Measurements from ENCODE around the gene CENPP.

CENPP gene

GRCh38 chr9:92377876-92378275, 52.1 kb downstream of the CENPP start:
- Histone ChIP-seq H3K9me2 (ENCODE audit: low read depth, low read length) (no peaks in the 10 kb centered on the region), H3K4me1 (ENCODE audit: insufficient read depth, low read length, severe bottlenecking) (no peaks in the 10 kb centered on the region), H3K9me3 (ENCODE audit: low read length) (no peaks in the 10 kb centered on the region), H4K20me1 (ENCODE audit: insufficient read depth, low read length) (no peaks in the 10 kb centered on the region), H3F3A (ENCODE audit: insufficient read depth, low read length) (no peaks in the 10 kb centered on the region), H3K27ac (ENCODE audit: low read depth, low read length, poor library complexity, severe bottlenecking) (no peak overlapping the region), H2AFZ (ENCODE audit: low read length) (no peak overlapping the region), H3K36me3 (ENCODE audit: insufficient read depth, low read length) (peaks cover 13% of the 10 kb centered on the region; the same call in 1 of the 2 replicates), H3K79me2 (ENCODE audit: insufficient read depth, low read length) (no peaks in the 10 kb centered on the region), H3K4me2 (ENCODE audit: low read length) (no peak overlapping the region), H3K4me3 (ENCODE audit: low read depth, low read length, poor library complexity, severe bottlenecking) (no peak overlapping the region), H3K27me3 (ENCODE audit: insufficient read depth, low read length) (no peaks in the 10 kb centered on the region), H3K9ac (ENCODE audit: low read length) (no peak overlapping the region)
- TF ChIP-seq, protein P1, sequence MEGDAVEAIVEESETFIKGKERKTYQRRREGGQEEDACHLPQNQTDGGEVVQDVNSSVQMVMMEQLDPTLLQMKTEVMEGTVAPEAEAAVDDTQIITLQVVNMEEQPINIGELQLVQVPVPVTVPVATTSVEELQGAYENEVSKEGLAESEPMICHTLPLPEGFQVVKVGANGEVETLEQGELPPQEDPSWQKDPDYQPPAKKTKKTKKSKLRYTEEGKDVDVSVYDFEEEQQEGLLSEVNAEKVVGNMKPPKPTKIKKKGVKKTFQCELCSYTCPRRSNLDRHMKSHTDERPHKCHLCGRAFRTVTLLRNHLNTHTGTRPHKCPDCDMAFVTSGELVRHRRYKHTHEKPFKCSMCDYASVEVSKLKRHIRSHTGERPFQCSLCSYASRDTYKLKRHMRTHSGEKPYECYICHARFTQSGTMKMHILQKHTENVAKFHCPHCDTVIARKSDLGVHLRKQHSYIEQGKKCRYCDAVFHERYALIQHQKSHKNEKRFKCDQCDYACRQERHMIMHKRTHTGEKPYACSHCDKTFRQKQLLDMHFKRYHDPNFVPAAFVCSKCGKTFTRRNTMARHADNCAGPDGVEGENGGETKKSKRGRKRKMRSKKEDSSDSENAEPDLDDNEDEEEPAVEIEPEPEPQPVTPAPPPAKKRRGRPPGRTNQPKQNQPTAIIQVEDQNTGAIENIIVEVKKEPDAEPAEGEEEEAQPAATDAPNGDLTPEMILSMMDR (IDR thresholded peaks at IDR 0.05; ENCODE audit: low read length), result no peak
- TF ChIP-seq EZH2 (IDR thresholded peaks at IDR 0.05; ENCODE audit: borderline replicate concordance, low read length), result no peak

- no peaks in the 10 kb centered on the region for H3K4me1 ChIP-seq (ENCODE audit: insufficient read depth, low read length, severe bottlenecking)
- H3K27me3 ChIP-seq (ENCODE audit: insufficient read depth, low read length), result no peaks in the 10 kb centered on the region
- no peaks in the 10 kb centered on the region for H4K20me1 ChIP-seq (ENCODE audit: insufficient read depth, low read length)
- H2AFZ ChIP-seq (ENCODE audit: low read length), result no peak overlapping the region
- TF ChIP-seq, protein P1 (IDR thresholded peaks at IDR 0.05; ENCODE audit: low read length), result no peak
- no peak for TF ChIP-seq EZH2 (IDR thresholded peaks at IDR 0.05; ENCODE audit: borderline replicate concordance, low read length)
- no peak overlapping the region for H3K4me2 ChIP-seq (ENCODE audit: low read length)
- H3K9ac ChIP-seq (ENCODE audit: low read length), result no peak overlapping the region
- no peak overlapping the region for H3K4me3 ChIP-seq (ENCODE audit: low read depth, low read length, poor library complexity, severe bottlenecking)
- H3K79me2 ChIP-seq (ENCODE audit: insufficient read depth, low read length), result no peaks in the 10 kb centered on the region
- H3K9me2 ChIP-seq (ENCODE audit: low read depth, low read length), result no peaks in the 10 kb centered on the region
- peaks cover 13% of the 10 kb centered on the region; the same call in 1 of the 2 replicates for H3K36me3 ChIP-seq (ENCODE audit: insufficient read depth, low read length)
- H3F3A ChIP-seq (ENCODE audit: insufficient read depth, low read length), result no peaks in the 10 kb centered on the region
- no peaks in the 10 kb centered on the region for H3K9me3 ChIP-seq (ENCODE audit: low read length)
- no peak overlapping the region for H3K27ac ChIP-seq (ENCODE audit: low read depth, low read length, poor library complexity, severe bottlenecking)
These were observed 53.3 kb downstream of the CENPP start for GRCh38 chr9:92378865-92379560.

DNA sequence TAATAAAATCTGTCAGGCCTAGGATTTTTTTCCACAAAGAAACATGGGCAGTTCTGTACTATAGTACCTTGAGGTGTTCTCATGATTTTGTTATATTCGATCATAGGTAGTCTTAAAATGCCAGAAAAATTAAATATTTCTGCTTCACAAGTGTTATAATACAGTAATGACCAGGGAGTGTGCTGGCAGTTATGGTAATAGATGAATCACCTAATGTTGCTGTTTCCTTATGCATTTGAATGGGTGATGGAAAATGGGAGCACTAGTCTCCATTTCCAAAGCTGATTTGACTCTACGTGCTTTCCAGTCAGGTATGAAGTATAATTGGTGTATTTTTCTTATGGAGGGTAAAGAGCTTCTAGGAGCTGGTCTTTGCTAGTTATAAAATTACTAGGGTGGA, 54.9 kb downstream of the CENPP start:
- H3K4me2 ChIP-seq (ENCODE audit: low read length), result no peak overlapping the region
- H2AFZ ChIP-seq (ENCODE audit: low read length), result no peak overlapping the region
- no peaks in the 10 kb centered on the region for H3K79me2 ChIP-seq (ENCODE audit: insufficient read depth, low read length)
- TF ChIP-seq, protein P1 (IDR thresholded peaks at IDR 0.05; ENCODE audit: low read length), result no peak
- no peak for TF ChIP-seq EZH2 (IDR thresholded peaks at IDR 0.05; ENCODE audit: borderline replicate concordance, low read length)
- H3K9me2 ChIP-seq (ENCODE audit: low read depth, low read length), result no peaks in the 10 kb centered on the region
- H3K4me3 ChIP-seq (ENCODE audit: low read depth, low read length, poor library complexity, severe bottlenecking), result no peak overlapping the region
- no peak overlapping the region for H3K27ac ChIP-seq (ENCODE audit: low read depth, low read length, poor library complexity, severe bottlenecking)
- H3K9me3 ChIP-seq (ENCODE audit: low read length), result no peaks in the 10 kb centered on the region
- peaks cover 12% of the 10 kb centered on the region; the same call in 1 of the 2 replicates for H3K36me3 ChIP-seq (ENCODE audit: insufficient read depth, low read length)
- no peaks in the 10 kb centered on the region for H4K20me1 ChIP-seq (ENCODE audit: insufficient read depth, low read length)
- H3K4me1 ChIP-seq (ENCODE audit: insufficient read depth, low read length, severe bottlenecking), result no peaks in the 10 kb centered on the region
- H3F3A ChIP-seq (ENCODE audit: insufficient read depth, low read length), result no peaks in the 10 kb centered on the region
- H3K9ac ChIP-seq (ENCODE audit: low read length), result no peak overlapping the region
- no peaks in the 10 kb centered on the region for H3K27me3 ChIP-seq (ENCODE audit: insufficient read depth, low read length)

Data from OCI-LY1 (cell line).